DND-41 (cell line): Measurements from ENCODE around the gene DCC.

Source experiments
- CTCF ChIP-seq: IDR thresholded peaks from 2 replicates; pipeline ENCODE4 v1.5.1; 2012; ENCODE audit warnings: borderline replicate concordance, low read length, moderate library complexity, mild to moderate bottlenecking; ENCODE audit not compliant: poor library complexity, severe bottlenecking; ENCODE audit errors: extremely low read depth
- EZH2 ChIP-seq: IDR thresholded peaks from 3 replicates; pipeline ENCODE4 v1.6.1; 2012; ENCODE audit warnings: borderline replicate concordance, low read depth, mild to moderate bottlenecking, moderate library complexity, low read length, inconsistent platforms; ENCODE audit not compliant: severe bottlenecking

DNA sequence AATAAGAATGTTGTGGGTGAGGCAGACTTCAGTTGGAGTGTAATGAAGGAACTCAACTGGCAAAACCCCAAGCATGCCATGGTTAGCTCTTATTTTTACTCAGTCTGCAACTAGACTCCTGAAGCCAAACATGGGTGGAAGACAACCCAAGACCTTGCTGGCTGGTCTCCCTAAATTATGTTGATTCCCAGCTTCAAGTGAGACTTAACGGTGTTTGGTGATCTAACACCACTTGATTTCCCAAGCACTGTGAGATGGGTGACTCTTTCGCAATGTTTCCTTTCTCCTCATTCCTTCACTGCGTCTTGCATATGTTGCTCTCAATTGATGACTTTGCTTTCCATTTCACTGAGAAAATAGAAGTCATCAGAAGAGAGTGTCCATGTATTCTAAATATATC is 693.1 kb downstream of the DCC start:
- TF ChIP-seq CTCF, result no peak
- no peak for TF ChIP-seq EZH2
